NCI-H524 (cell line): ENCODE results near the gene NIPSNAP2.
"Not testable (repeated sequence)": the region's sequence is repeated elsewhere in the genome, so short reads cannot be mapped to it uniquely, and the experiment has no call there.

Experiments used
- DNase-seq, 2 experiments: peaks; one replicate each; lab custom pipeline; 2025; lab: John Stamatoyannopoulos, UW

The NIPSNAP2 gene

GRCh38 chr7:56047446-56048116, 83.2 kb downstream of the NIPSNAP2 start:
- DNase-seq: not testable (repeated sequence)

GRCh38 chr7:56048245-56048644, 83.9 kb downstream of the NIPSNAP2 start:
- DNase-seq: no peak

GRCh38 chr7:56048763-56049162, 84.4 kb downstream of the NIPSNAP2 start:
- peak in 1 of 2 experiments; percentile 11 for DNase-seq
